Activated naive CD4-positive, alpha-beta T cell treated with anti-CD3 and anti-CD28 coated beads, Interleukin-2, amount 50 U/mL, for 24 hours (primary cell): Measurements from ENCODE around the gene PIP4K2C.

Experiments
- H3K27ac Mint-ChIP-seq: one replicate; pipeline ENCODE4 v1.8.0; 2021; ENCODE audit warnings: mild to moderate bottlenecking, mixed read lengths
- H3K27me3 Mint-ChIP-seq: one replicate; pipeline ENCODE4 v1.8.0; 2021; ENCODE audit warnings: mixed read lengths
- H3K36me3 Mint-ChIP-seq: one replicate; pipeline ENCODE4 v1.8.0; 2021; ENCODE audit warnings: mixed read lengths
- H3K4me1 Mint-ChIP-seq: one replicate; pipeline ENCODE4 v1.8.0; 2021; ENCODE audit warnings: mixed read lengths
- H3K4me3 Mint-ChIP-seq: one replicate; pipeline ENCODE4 v1.8.0; 2021; ENCODE audit warnings: mild to moderate bottlenecking, mixed read lengths
- H3K9me3 Mint-ChIP-seq: one replicate; pipeline ENCODE4 v1.8.0; 2021; ENCODE audit warnings: mixed read lengths

The PIP4K2C gene

DNA sequence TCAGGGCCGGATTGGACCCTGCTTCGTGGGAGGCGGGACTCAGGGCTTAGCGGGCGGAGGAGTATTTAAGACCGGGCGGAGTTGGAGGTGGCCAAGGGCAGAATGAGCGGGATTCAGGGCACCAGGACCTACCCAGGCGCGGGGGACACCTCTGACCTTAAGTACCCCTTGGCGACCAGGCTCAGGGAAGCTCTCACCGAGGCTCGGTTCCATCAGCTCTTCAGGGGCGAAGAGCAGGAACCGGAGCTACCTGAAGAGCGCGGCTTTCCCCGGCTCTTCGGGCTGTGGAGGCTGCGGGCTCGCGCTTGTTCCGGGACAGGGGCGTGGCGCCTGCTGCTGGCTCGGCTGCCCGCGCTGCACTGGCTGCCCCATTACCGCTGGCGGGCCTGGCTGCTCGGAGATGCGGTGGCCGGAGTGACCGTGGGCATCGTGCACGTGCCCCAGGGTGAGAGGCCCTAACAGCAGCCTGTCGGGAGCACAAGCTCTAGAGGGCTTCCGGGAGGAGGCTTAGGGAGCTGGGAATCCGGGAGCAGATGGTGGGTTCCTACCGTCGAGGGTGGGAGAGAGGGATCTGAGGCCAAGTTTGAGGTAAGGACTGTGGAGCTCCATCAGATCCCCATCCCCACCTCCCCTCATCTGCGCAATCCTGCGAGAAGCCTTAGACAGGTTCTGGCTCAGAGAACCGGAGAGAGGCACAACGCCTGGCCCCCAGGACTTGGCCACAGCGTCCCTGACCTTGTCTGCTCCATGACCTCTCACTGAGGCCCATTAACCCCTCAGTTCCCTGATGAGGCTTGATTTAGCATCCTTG lies 28.6 kb downstream of the PIP4K2C start:
- Mint-ChIP-seq H3K4me3 (peak overlapping the region; percentile 67), H3K27ac (no peak overlapping the region), H3K27me3 (peaks cover 55% of the 10 kb centered on the region), H3K9me3 (no peaks in the 10 kb centered on the region), H3K4me1 (peaks cover 34% of the 10 kb centered on the region), H3K36me3 (no peaks in the 10 kb centered on the region)

DNA sequence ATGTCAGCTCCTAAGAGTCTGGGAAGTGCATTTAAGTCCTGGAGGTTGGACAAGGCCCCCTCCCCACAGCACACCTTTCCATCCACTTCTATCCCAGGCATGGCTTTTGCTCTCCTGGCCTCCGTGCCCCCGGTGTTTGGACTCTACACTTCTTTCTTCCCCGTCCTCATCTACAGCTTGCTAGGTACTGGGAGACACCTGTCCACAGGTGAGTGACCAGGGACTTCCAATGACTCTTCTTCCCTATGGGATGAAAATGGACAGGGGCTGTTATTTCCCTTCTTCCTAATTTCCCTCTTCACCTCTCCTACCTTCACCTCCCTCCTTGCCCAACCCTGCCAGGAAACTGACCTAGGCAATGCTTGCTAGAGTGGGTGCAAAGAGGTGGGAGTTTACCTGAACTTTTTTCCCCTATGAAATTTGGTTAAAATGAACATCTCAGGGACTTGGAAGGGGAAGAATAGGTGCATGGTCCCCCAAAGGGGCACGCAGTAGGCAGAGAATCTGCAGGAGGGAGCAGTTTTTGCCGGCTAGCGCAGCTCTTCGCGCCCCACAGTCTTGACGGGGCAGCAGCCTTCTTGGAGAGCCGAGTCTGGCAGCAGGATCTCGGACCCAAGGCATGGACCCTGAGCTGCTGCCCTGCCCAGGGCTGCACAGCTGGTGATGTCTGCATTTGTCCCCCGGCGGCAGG lies 29.4 kb downstream of the PIP4K2C start:
- H3K27me3 Mint-ChIP-seq, result peaks cover 59% of the 10 kb centered on the region
- no peaks in the 10 kb centered on the region for H3K9me3 Mint-ChIP-seq
- no peaks in the 10 kb centered on the region for H3K36me3 Mint-ChIP-seq
- H3K27ac Mint-ChIP-seq, result peak overlapping the region; percentile 25
- H3K4me1 Mint-ChIP-seq, result peaks cover 34% of the 10 kb centered on the region
- peak overlapping the region; percentile 84 for H3K4me3 Mint-ChIP-seq

DNA sequence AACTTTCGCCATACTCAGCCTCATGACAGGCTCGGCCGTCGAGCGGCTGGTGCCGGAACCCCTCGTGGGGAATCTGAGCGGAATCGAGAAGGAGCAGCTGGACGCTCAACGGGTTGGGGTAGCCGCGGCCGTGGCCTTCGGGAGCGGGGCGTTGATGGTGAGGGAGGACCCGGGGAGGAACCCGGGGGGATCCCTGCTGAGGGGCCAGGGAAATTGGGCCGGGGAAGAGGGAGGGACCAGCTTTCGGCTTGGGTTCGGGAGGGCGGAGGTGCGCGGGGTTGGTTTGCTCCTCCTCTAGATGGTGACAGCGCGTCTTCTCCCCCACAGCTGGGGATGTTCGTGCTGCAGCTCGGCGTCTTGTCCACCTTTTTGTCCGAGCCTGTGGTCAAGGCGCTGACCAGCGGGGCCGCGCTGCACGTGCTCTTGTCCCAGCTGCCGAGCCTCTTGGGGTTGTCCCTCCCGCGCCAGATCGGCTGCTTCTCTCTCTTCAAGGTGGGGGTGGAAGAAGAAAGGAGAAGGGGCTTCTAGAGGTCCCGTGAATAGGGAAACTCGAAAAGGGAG lies 30.0 kb downstream of the PIP4K2C start:
- Mint-ChIP-seq H3K9me3 (no peaks in the 10 kb centered on the region), H3K27ac (no peak overlapping the region)

DNA sequence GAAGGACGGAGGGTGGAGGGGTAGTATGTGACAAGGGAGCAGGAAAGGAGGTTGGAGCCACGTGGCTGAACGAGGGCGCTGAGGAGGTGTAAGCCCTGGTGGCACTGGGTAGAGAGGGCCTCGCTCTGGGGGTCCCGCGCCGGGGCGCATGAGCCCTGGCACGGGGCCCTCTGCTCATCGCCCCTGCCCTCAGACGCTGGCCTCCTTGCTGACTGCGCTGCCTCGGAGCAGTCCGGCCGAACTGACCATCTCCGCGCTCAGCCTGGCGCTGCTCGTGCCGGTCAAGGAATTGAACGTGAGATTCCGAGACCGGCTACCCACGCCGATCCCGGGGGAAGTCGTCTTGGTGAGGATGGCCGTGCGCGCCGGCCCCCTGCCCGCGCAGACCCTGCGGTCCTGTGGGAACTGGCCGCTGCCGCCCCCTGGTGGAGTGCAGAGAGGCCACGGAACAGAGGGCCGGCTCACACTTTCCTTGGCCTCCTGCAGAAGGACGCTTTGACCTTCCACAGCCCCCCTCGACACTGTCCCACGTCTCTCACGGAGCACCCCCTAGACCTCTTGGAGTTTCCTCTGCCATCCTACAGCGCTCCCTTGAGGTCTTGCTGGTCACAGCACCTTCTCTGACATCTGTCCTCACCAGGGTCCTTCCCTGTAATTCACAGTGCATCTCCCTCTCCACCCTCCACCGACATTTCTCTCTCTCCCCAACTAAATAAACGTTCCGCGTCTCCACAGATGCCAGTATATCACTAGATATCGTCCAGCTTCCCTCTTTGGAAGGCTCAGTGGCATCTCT lies 30.7 kb downstream of the PIP4K2C start:
- Mint-ChIP-seq H3K27me3 (peaks cover 67% of the 10 kb centered on the region), H3K4me1 (peaks cover 34% of the 10 kb centered on the region), H3K4me3 (peak overlapping the region; percentile 84), H3K36me3 (no peaks in the 10 kb centered on the region), H3K27ac (no peak overlapping the region), H3K9me3 (no peaks in the 10 kb centered on the region)

More for the DNA sequence above, 30.0 kb downstream of the PIP4K2C start:
- Mint-ChIP-seq H3K4me1 (peaks cover 34% of the 10 kb centered on the region), H3K27me3 (peaks cover 62% of the 10 kb centered on the region), H3K4me3 (peak overlapping the region; percentile 84), H3K36me3 (no peaks in the 10 kb centered on the region)

DNA sequence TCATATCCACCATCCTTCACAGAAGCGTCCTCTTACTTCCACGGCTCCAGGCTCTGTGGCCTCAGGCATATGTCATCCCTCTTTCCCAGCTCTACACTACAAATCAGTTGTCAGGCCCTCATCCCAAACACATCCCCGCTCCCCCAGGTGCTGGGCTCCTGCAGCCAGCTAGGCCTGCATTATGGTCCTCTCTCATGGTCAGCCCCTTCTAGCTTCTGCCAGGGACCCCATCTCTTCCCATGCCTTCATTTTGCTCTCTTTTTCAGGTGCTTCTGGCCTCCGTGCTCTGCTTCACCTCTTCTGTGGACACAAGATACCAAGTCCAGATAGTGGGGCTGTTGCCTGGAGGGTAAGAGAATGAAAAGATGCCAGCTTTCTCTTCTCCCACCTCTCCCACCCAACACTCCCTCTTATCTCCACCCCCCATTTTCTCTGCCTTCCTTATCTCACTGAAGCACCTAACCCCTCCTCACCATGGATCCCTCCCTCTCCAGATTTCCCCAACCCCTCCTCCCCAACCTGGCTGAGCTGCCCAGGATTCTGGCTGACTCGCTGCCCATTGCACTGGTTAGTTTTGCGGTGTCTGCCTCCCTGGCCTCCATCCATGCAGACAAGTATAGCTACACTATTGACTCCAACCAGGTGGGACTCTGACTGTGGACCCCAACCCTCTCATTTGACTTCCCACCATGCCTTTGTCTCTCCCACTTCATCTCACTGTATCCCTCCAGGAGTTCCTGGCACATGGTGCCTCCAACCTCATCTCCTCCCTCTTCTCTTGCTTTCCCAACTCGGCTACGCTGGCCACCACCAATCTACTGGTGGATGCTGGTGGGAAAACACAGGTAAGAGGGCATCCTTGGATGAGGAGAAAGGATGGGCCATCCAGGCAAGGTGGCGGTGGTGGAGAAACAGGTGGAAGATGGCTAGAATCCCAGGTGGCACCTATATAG lies 31.6 kb downstream of the PIP4K2C start:
- peaks cover 69% of the 10 kb centered on the region for H3K27me3 Mint-ChIP-seq
- peaks cover 34% of the 10 kb centered on the region for H3K4me1 Mint-ChIP-seq
- H3K27ac Mint-ChIP-seq, result no peak overlapping the region
- H3K9me3 Mint-ChIP-seq, result no peaks in the 10 kb centered on the region
- no peaks in the 10 kb centered on the region for H3K36me3 Mint-ChIP-seq
- peak overlapping the region; percentile 84 for H3K4me3 Mint-ChIP-seq

DNA sequence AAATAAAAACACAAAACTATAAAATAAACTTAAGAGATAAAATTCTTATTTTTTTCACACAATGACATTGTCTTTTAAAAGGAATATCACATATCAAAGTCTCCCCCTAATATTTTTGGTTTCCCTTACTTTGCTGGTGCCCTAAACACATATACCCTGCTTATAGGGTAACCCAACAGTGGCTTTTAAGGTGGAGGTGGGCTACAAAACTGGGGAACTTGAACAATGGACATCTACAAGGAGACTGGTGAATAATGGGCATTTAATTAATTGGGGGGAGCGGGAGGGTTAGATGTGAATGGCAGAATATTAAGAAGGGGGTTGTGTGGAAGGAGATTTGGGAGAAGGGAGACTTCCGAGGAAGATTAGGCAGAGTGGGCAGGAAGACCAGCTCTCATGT lies 32.4 kb downstream of the PIP4K2C start:
- no peaks in the 10 kb centered on the region for H3K36me3 Mint-ChIP-seq
- H3K4me1 Mint-ChIP-seq, result peaks cover 40% of the 10 kb centered on the region
- no peak overlapping the region for H3K4me3 Mint-ChIP-seq
- H3K27me3 Mint-ChIP-seq, result peaks cover 70% of the 10 kb centered on the region
- no peak overlapping the region for H3K27ac Mint-ChIP-seq
- no peaks in the 10 kb centered on the region for H3K9me3 Mint-ChIP-seq

DNA sequence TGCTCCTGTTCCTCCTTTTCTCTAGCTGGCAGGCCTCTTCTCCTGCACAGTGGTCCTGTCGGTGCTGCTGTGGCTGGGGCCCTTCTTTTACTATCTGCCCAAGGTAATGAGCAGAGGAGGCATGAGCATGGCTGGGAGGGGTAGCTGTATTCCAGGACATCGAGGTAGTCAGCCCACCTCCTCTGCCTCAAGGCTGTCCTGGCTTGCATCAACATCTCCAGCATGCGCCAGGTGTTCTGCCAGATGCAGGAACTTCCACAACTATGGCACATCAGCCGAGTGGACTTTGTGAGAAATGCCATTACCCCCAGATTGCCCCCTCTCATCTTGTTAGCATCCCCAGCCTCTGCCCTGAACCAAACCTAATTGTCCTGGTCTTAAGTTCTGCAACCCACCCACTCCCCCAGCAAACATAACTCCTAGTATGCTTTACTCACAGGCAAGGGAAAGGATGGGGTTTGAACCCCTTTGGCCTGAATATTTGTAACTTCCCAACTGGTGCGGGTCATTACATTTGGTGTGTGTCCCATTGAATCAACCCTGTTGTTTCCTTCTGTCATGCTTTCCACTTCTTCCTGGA lies 32.9 kb downstream of the PIP4K2C start:
- no peaks in the 10 kb centered on the region for H3K9me3 Mint-ChIP-seq

DNA sequence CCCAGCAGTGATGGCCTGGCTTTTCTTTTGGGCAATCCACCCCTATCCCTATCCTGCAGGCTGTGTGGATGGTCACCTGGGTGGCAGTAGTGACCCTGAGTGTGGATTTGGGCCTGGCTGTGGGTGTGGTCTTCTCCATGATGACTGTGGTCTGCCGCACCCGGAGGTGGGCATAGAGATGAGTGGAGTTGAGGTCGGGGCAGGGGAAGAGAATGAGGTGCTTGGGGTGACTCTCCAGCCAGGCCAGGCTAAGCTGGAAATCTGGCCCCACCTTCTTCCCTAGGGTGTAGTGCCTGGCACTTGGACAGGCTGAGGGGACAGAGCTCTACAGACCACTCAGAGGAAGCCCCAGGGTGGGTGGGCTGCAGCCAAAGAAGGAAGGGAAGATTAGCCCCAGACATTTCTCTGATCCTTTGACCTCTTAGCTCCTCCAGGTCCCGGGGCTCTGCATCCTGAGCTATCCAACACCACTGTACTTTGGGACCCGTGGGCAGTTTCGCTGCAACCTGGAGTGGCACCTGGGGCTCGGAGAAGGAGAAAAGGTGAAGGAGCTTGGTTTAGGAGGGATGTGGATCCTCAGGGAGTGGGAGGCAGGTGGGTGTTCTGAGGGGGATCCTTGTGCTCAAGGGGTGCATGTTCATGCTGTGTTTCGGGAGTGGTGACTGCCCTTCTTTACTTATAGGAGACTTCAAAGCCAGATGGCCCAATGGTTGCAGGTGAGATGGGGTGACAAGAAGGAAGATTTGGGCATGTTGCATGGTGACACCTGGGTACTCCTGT lies 33.6 kb downstream of the PIP4K2C start:
- Mint-ChIP-seq H3K9me3 (no peaks in the 10 kb centered on the region), H3K27me3 (peaks cover 69% of the 10 kb centered on the region), H3K36me3 (no peaks in the 10 kb centered on the region), H3K4me3 (no peak overlapping the region), H3K27ac (no peak overlapping the region), H3K4me1 (peaks cover 34% of the 10 kb centered on the region)

More for the DNA sequence above, 32.9 kb downstream of the PIP4K2C start:
- Mint-ChIP-seq H3K4me3 (no peak overlapping the region), H3K27me3 (peaks cover 73% of the 10 kb centered on the region), H3K27ac (no peak overlapping the region), H3K4me1 (peaks cover 40% of the 10 kb centered on the region), H3K36me3 (no peaks in the 10 kb centered on the region)

DNA sequence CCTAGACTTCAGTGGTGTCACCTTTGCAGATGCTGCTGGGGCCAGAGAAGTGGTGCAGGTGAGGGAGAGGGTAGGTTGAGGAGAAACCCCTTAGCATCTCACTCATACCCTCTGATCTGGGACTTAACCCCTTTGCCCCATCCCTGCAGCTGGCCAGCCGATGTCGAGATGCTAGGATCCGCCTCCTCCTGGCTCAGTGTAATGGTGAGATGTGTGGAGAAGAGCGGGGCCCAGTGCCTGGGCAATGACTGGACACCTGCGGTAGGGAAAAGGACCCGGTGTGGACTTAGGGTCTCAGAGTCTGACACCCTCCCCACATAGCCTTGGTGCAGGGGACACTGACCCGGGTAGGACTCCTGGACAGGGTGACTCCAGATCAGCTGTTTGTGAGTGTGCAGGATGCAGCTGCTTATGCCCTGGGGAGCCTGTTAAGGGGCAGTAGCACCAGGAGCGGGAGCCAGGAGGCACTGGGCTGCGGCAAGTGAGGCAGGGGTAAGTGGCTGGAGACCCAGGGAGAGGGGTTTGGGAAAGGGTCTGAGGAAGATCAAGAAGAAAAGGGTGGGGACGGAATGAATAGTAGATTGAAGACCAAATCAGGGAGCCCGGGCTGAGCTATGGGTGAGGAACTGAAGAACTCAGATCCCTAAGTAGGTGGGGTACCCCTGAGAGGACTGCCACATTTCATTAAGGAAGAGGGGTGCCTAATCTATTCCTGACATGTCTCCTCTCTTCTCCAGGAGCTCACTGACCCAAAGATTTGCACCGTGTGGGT lies 34.5 kb downstream of the PIP4K2C start:
- peaks cover 74% of the 10 kb centered on the region for H3K27me3 Mint-ChIP-seq
- H3K27ac Mint-ChIP-seq, result no peak overlapping the region
- peaks cover 26% of the 10 kb centered on the region for H3K4me1 Mint-ChIP-seq
- no peaks in the 10 kb centered on the region for H3K36me3 Mint-ChIP-seq
- H3K4me3 Mint-ChIP-seq, result no peak overlapping the region
- H3K9me3 Mint-ChIP-seq, result no peaks in the 10 kb centered on the region

DNA sequence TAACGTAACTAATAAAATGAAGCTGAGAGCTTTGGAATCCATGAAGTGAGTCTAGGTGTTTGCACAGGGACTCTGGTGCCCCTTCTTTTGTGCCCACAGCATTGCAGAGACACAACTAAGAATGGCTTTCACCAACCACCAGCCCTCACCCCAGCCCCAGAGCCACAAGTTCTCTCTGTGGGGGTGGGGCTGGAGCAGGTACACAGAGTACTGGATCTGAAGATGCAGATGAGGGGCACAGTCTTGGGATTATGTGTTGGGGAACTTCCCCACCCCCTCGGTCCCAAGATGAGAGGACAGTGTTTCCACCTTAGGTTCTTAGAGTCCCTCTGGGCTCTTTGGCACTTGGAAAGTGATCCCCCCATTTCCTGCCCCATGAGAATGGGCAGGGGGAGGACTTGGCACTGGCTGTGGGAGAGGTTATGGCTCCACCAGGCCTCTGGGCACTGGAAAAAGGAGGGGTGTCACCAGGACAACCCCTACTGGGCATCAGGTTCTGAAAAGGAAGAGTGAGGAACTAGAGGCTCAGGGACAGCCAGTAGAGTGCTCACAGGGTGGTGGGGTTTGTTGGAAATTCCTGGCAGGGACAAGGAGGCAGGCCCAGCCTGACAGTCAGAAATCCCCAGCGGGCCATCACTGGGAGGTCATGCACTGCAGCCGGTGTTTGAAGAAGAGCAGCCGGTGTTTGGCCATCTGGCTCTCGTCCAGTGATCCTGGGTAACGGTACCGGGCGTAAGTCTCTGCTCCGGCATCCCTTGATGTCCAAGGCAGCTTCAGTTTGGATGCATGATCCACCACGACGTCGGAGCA lies 35.3 kb downstream of the PIP4K2C start:
- Mint-ChIP-seq H3K9me3 (no peaks in the 10 kb centered on the region), H3K36me3 (no peaks in the 10 kb centered on the region), H3K27me3 (peaks cover 73% of the 10 kb centered on the region), H3K27ac (peak overlapping the region; percentile 24), H3K4me3 (peak overlapping the region; percentile 26), H3K4me1 (peaks cover 18% of the 10 kb centered on the region)

DNA sequence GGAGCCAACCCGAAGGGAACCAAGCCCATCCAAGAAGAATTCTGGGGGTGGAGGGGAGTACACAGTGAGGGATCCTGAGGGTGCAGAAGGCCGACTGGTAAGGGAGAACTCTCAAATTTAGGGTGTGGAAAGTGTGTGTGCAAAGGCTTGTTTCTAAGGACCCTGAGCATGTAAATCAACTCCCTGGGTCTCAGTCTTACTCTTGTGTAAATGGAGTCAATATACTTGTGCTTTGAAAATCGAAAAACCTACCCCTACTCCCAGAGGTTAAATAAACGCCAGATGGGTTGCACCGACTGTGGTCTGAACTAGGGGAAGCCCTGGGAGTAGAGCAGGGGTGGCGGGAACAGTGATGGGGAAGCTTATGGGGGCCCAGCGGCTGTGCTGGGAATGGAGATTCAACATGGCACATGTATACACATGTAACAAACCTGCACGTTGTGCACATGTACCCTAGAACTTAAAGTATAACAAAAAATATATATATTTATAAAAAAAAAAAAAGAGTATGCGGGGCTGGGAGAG lies 36.0 kb downstream of the PIP4K2C start:
- Mint-ChIP-seq H3K27ac (no peak overlapping the region), H3K9me3 (no peaks in the 10 kb centered on the region), H3K27me3 (peaks cover 75% of the 10 kb centered on the region), H3K36me3 (no peaks in the 10 kb centered on the region), H3K4me1 (peaks cover 11% of the 10 kb centered on the region), H3K4me3 (no peak overlapping the region)

DNA sequence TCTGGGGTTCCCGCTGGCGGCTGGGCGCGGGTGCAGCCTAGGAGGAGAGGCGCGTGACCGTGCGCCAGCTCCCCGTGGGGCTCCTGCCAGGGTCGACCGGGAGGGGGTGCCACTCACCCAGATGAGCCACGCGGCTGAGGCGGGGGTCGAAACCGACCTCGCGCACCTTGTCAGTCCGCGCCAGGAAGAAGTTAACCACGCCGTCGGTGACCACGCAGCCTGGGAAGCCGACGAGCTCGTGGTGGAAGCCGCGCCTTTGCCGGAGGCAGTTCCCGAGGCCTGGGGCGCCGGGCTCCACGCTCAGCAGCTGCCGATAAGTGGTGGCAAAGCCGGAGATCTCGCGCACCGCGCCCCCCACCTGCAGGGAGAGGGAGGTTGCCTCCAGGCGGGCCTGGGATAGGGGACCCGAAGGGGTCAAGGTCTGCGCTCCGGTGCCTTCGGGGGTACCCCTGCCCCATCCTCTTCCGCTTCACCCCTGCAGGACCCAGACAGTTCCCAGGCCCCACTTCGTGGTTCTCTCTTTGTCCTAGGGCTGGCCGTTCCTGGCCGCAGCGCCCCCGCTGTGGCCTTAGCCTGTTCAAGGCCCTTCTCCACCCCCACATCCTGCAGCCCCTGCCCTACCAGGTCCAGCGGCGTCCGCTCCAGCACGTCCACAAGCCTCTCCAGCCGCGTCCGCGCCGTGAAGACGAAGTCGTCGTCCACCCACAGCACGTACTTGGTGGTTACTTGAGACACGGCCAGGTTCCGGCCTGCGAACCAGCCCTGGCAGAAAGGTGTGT lies 36.7 kb downstream of the PIP4K2C start:
- peaks cover 8% of the 10 kb centered on the region for H3K4me1 Mint-ChIP-seq
- H3K36me3 Mint-ChIP-seq, result no peaks in the 10 kb centered on the region
- H3K9me3 Mint-ChIP-seq, result no peaks in the 10 kb centered on the region
- peaks cover 70% of the 10 kb centered on the region for H3K27me3 Mint-ChIP-seq
- H3K4me3 Mint-ChIP-seq, result peak overlapping the region; percentile 51
- no peak overlapping the region for H3K27ac Mint-ChIP-seq
